HepG2 (cell line): ENCODE data around the gene MTA3. TPM values are rescaled to one million over a fixed set of nuclear protein-coding genes. Genes with fewer than 3 reads are reported as not detected.

Experiments used
- ATAC-seq: fragments of 200-7000 bp; cut with Tn5 transposase; 3 replicates; pipeline ENCODE4 v1.9.1; 2020; ENCODE audit warnings: mild to moderate bottlenecking, moderate library complexity
- BruUV-seq: library from RNA; stranded (reverse); fragments of 400-500 nt; replicated peaks from 2 replicates; lab custom pipeline; 2021; lab: Mats Ljungman, UMichigan
- CTCF ChIA-PET: fragments of 300-600 bp; formaldehyde crosslinking; extraction: SDS; loops from one replicate; lab custom pipeline; 2021; ENCODE audit warnings: low total read pairs, inconsistent platforms, low intra/inter-chr PET ratio; lab: Yijun Ruan, JAX
- POLR2A ChIA-PET: fragments of 350-600 bp; sonication (Branson Sonifier 250); formaldehyde crosslinking; loops from one replicate; lab custom pipeline; 2020; ENCODE audit warnings: antibody characterized with exemption, inconsistent platforms; lab: Yijun Ruan, JAX
- DNase-seq: peaks from one replicate; pipeline ENCODE4 v3.0.0-alpha.2; 2015; ENCODE audit warnings: low spot score
- FAIRE-seq: peaks from 3 replicates; lab custom pipeline; 2011; peaks lifted over from hg19 to GRCh38; lab: Jason Lieb, UNC
- H2AFZ ChIP-seq: one replicate; pipeline ENCODE4 v1.6.1; 2011; ENCODE audit warnings: low read length, inconsistent platforms
- H3K27ac ChIP-seq: fragments of 300-600 bp; 3 replicates; pipeline ENCODE4 v1.8.0; 2011; ENCODE audit warnings: mixed run types, mild to moderate bottlenecking, mixed read lengths, low read length, inconsistent platforms; ENCODE audit not compliant: insufficient read depth; ENCODE audit errors: extremely low read length
- H3K27me3 ChIP-seq, 2 experiments: fragments of 200-600 bp in 1 of 2; 2 replicates in 1 of 2; 3 replicates in 1 of 2; pipeline versions ENCODE4 v1.6.0 to v1.8.0; 2011; ENCODE audit warnings: low read length in 2 of 2, mild to moderate bottlenecking in 2 of 2, moderate library complexity in 2 of 2, inconsistent platforms in 1 of 2; ENCODE audit not compliant: insufficient read depth in 2 of 2, control insufficient read depth in 1 of 2
- H3K36me3 ChIP-seq, 2 experiments: fragments of 200-600 bp in 1 of 2; replicated peaks in 1 of 2; 2 replicates in 1 of 2; 3 replicates in 1 of 2; pipeline versions ENCODE4 v1.5.1 to v1.8.0; 2011; ENCODE audit warnings: low read length in 2 of 2, inconsistent platforms in 1 of 2; ENCODE audit not compliant: insufficient read depth in 2 of 2, control insufficient read depth in 1 of 2
- H3K4me1 ChIP-seq: 2 replicates; pipeline ENCODE4 v1.5.1; 2012; ENCODE audit warnings: low read length, inconsistent platforms; ENCODE audit not compliant: insufficient read depth
- H3K4me2 ChIP-seq: 2 replicates; pipeline ENCODE4 v1.6.0; 2011; ENCODE audit warnings: low read depth, low read length, inconsistent platforms
- H3K4me3 ChIP-seq, 3 experiments: fragments of 200-600 bp in 1 of 3; sonication (generic), shearing (Covaris generic) in 1 of 3; replicated peaks in 1 of 3; 2 replicates each; pipeline ENCODE4 v1.5.1; 2011 to 2016; ENCODE audit warnings: low read length in 3 of 3, inconsistent platforms in 2 of 3, low read depth in 2 of 3, mild to moderate bottlenecking in 2 of 3, control low read depth in 1 of 3, mixed read lengths in 1 of 3; ENCODE audit not compliant: insufficient read depth in 1 of 3
- H3K79me2 ChIP-seq: one replicate; pipeline ENCODE4 v1.6.1; 2011; ENCODE audit warnings: low read length, inconsistent platforms; ENCODE audit not compliant: insufficient read depth
- H3K9ac ChIP-seq: 2 replicates; pipeline ENCODE4 v1.6.0; 2011; ENCODE audit warnings: mild to moderate bottlenecking, low read depth, low read length, inconsistent platforms; ENCODE audit not compliant: insufficient read depth
- H3K9me3 ChIP-seq: 2 replicates; pipeline ENCODE4 v1.5.1; 2012; ENCODE audit warnings: mild to moderate bottlenecking, low read length
- H4K20me1 ChIP-seq: 2 replicates; pipeline ENCODE4 v1.6.0; 2011; ENCODE audit warnings: inconsistent platforms, mild to moderate bottlenecking, low read length, moderate library complexity; ENCODE audit not compliant: insufficient read depth
- CBFB ChIP-seq: sonication (generic); formaldehyde crosslinking; IDR thresholded peaks from 2 replicates; pipeline ENCODE4 v1.4.0; 2020; ENCODE audit warnings: missing genetic modification reagents
- JUN ChIP-seq: sonication (generic); formaldehyde crosslinking; IDR thresholded peaks from 2 replicates; pipeline ENCODE4 v1.4.0; 2020; ENCODE audit warnings: mild to moderate bottlenecking, missing genetic modification reagents
- NFE2 ChIP-seq: sonication (generic); formaldehyde crosslinking; IDR thresholded peaks from 2 replicates; pipeline ENCODE4 v1.4.0; 2020; ENCODE audit warnings: missing genetic modification reagents
- RXRA ChIP-seq: sonication (generic); formaldehyde crosslinking; IDR thresholded peaks from 2 replicates; pipeline ENCODE4 v1.5.1; 2020; ENCODE audit warnings: missing genetic modification reagents
- SIX1 ChIP-seq: sonication (generic); formaldehyde crosslinking; IDR thresholded peaks from 2 replicates; pipeline ENCODE4 v1.4.0; 2020; ENCODE audit warnings: missing genetic modification reagents, borderline replicate concordance
- ZBTB43 ChIP-seq: sonication (generic); formaldehyde crosslinking; conservative IDR thresholded peaks from 2 replicates; pipeline ENCODE4 v1.4.0; 2020; ENCODE audit warnings: missing genetic modification reagents
- ZNF230 ChIP-seq: sonication (generic); formaldehyde crosslinking; IDR thresholded peaks from 2 replicates; pipeline ENCODE4 v1.4.0; 2020; ENCODE audit warnings: mild to moderate bottlenecking, missing genetic modification reagents
- ZNF274 ChIP-seq: sonication (generic); formaldehyde crosslinking; IDR thresholded peaks from 2 replicates; pipeline ENCODE4 v1.5.1; 2020; ENCODE audit warnings: mild to moderate bottlenecking, missing genetic modification reagents
- ZNF280D ChIP-seq: sonication (generic); formaldehyde crosslinking; IDR thresholded peaks from 2 replicates; pipeline ENCODE4 v1.5.1; 2020; ENCODE audit warnings: mild to moderate bottlenecking, missing genetic modification reagents
- ZNF331 ChIP-seq: sonication (generic); formaldehyde crosslinking; IDR thresholded peaks from 2 replicates; pipeline ENCODE4 v1.4.0; 2020; ENCODE audit warnings: missing genetic modification reagents
- ZNF567 ChIP-seq: sonication (generic); formaldehyde crosslinking; IDR thresholded peaks from 2 replicates; pipeline ENCODE4 v1.8.1; 2023; ENCODE audit warnings: mild to moderate bottlenecking, missing genetic modification reagents, borderline replicate concordance
- ZNF703 ChIP-seq: sonication (generic); formaldehyde crosslinking; IDR thresholded peaks from 2 replicates; pipeline ENCODE4 v1.5.1; 2020; ENCODE audit warnings: missing genetic modification reagents, mild to moderate bottlenecking, moderate library complexity, borderline replicate concordance
- ZNF766 ChIP-seq: sonication (generic); formaldehyde crosslinking; IDR thresholded peaks from 2 replicates; pipeline ENCODE4 v1.5.0; 2020; ENCODE audit warnings: missing genetic modification reagents, borderline replicate concordance
- ZSCAN29 ChIP-seq: sonication (generic); formaldehyde crosslinking; conservative IDR thresholded peaks from 2 replicates; pipeline ENCODE4 v1.4.0; 2020; ENCODE audit warnings: mild to moderate bottlenecking, missing genetic modification reagents
- WGBS: methylation state at CpG from one replicate; pipeline ENCODE4 v1.1.6; 2017; ENCODE audit warnings: low lambda C conversion rate; 5-methylcytosine and 5-hydroxymethylcytosine counted together
- in situ Hi-C: cut with HindIII; loops from 2 replicates; pipeline ENCODE4 v1.10.0; 2017; ENCODE audit warnings: low pct_unique_long_range_greater_than_20kb; ENCODE audit not compliant: extremely low pct_ligation_motif_present
- intact Hi-C: fragments of 100-400 bp; cut with micrococcal nuclease; formaldehyde crosslinking; loops from one replicate; pipeline ENCODE4 v1.10.0; 2022; ENCODE audit not compliant: unreplicated experiment
- polyA plus RNA-seq, 8 experiments: library from polyadenylated mRNA; depleted of rRNA in 3 of 8; stranded (reverse) in 7 of 8; unstranded in 1 of 8; fragments of >200 nt; fragmentation: Illumina TruSeq in 4 of 8; extraction: Trizol in 4 of 8; gene quantifications; 2 replicates each; pipeline versions ENCODE4 v1.2.1 to v1.2.3, GENCODE V29; 2011 to 2016; ENCODE audit warnings: low read depth in 4 of 8, missing spikeins in 1 of 8, mixed read lengths in 1 of 8; ENCODE audit not compliant: insufficient read depth in 1 of 8
- total RNA-seq, 5 experiments: library from RNA; depleted of rRNA; stranded (reverse); fragments of >200 nt; fragmentation: Illumina TruSeq; extraction: Trizol; gene quantifications; 2 replicates each; pipeline ENCODE4 v1.2.3, GENCODE V29; 2016; ENCODE audit warnings: low read depth in 1 of 5

The MTA3 gene
- total and polyA plus RNA-seq, 2 of the 13 experiments (the other 11 are each of a cell fraction or from before 2014, with no cell fraction given), result 48.8 to 77.8 TPM

- no peaks in the 10 kb centered on the region for H3K27me3 ChIP-seq
- intact Hi-C loops, result no loop called here
- H3K9me3 ChIP-seq, result no peaks in the 10 kb centered on the region
- no peak for FAIRE-seq
- H3K27ac ChIP-seq, result no peak overlapping the region
- BruUV-seq, result no TSS peak
- no peaks in the 10 kb centered on the region; a peak in 3 of 5 replicates for H3K36me3 ChIP-seq
- H3K9ac ChIP-seq, result no peak overlapping the region
- CTCF ChIA-PET, result no interaction called here
- TF ChIP-seq ZNF703 (CRISPR knock-in tag) (no peak), ZNF230 (CRISPR knock-in tag) (no peak), ZNF280D (CRISPR knock-in tag) (no peak), ZBTB43 (no peak), CBFB (no peak), SIX1 (CRISPR knock-in tag) (no peak), ZNF567 (CRISPR knock-in tag) (no peak), NFE2 (CRISPR knock-in tag) (no peak), ZNF331 (CRISPR knock-in tag) (no peak), ZNF274 (CRISPR knock-in tag) (no peak), ZSCAN29 (no peak), ZNF766 (CRISPR knock-in tag) (no peak), RXRA (CRISPR knock-in tag) (no peak), JUN (no peak)
- TF ChIP-seq, all 625 proteins: peak for 0
- Histone ChIP-seq H3K4me3 (no peak overlapping the region), H3K79me2 (no peaks in the 10 kb centered on the region), H3K4me1 (no peaks in the 10 kb centered on the region), H3K4me2 (no peak overlapping the region), H4K20me1 (no peaks in the 10 kb centered on the region), H2AFZ (no peak overlapping the region)
- ATAC-seq (no peak), DNase-seq (no peak)
- in situ Hi-C loops, result no loop called here
- POLR2A ChIA-PET, result no interaction called here
- WGBS, result 80% methylated on average over 1 of the region's 1 CpG
These were observed 175.2 kb downstream of the MTA3 start for GRCh38 chr2:42743659-42743990.
